Panc1 (cell line): ENCODE results near the gene REX1BD.

Experiments
- CTCF ChIP-seq: fragments of 450-650 bp; IDR thresholded peaks from 2 replicates; pipeline ENCODE4 v1.5.1; 2017; ENCODE audit warnings: mild to moderate bottlenecking
- POLR2AphosphoS5 ChIP-seq: IDR thresholded peaks from 2 replicates; pipeline ENCODE4 v1.6.1; 2012; ENCODE audit warnings: mild to moderate bottlenecking, low read depth, low read length, moderate library complexity

DNA sequence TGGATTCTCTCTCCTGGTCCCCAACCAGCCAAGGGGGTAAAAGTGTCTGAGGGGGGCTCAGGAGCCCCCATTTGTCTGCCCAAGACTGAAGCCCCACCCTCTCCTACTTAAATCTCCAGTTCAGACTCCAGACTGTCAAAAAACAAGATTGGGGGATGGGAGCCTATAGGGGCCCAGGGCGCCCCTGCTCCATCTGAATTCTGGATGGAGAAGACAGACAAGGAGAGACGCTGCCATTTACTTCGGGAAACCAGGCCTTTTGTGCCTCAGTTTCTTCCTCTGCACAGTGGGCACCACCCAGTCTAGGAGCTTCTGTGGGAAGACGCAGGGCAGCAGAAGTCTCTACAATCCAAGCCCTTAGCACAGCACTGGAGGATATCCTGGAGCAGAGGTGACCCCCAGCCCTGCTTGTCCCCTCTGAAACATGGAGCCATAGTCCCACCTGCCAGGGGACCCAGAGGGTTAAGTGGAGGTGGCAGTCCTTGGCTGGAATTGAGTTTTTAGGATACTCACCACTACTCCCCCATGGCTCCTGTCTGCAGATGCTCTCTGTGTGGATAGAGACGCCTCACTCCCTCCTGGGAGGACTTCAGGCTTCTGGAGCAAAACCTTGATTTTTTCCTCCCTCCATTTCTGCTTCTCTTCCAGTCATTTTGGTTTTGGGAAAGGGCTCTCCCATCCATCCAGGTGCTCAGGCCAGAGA lies 19.7 kb downstream of the REX1BD start:
- TF ChIP-seq CTCF (no peak), POLR2AphosphoS5 (no peak)
